ENCODE measurements around the gene TBC1D22A.

Gene TBC1D22A

GRCh38 chr22:47142427-47143046 is 380.1 kb downstream of the TBC1D22A start:
- no peak for DNase-seq (ENCODE audit: low spot score)

GRCh38 chr22:47143249-47143938 is 380.9 kb downstream of the TBC1D22A start:
- DNase-seq (ENCODE audit: low spot score) = no peak

- no peak for DNase-seq (ENCODE audit: low spot score)
Observed at GRCh38 chr22:47144076-47144765, 381.8 kb downstream of the TBC1D22A start.

GRCh38 chr22:47144791-47145425 is 382.5 kb downstream of the TBC1D22A start:
- DNase-seq (ENCODE audit: low spot score) = no peak

- DNase-seq (ENCODE audit: low spot score) = no peak
Observed at GRCh38 chr22:47145883-47146282, 383.4 kb downstream of the TBC1D22A start.

GRCh38 chr22:47146391-47146790 is 383.9 kb downstream of the TBC1D22A start:
- no peak for DNase-seq (ENCODE audit: low spot score)

- no peak for DNase-seq (ENCODE audit: low spot score)
Observed at GRCh38 chr22:47146941-47147340, 384.5 kb downstream of the TBC1D22A start.

- no peak for DNase-seq (ENCODE audit: low spot score)
Observed at GRCh38 chr22:47147572-47147971, 385.1 kb downstream of the TBC1D22A start.

- DNase-seq (ENCODE audit: low spot score) = no peak
Observed at GRCh38 chr22:47148510-47148909, 386.1 kb downstream of the TBC1D22A start.

- no peak for DNase-seq (ENCODE audit: low spot score)
Observed at GRCh38 chr22:47148956-47149728, 386.7 kb downstream of the TBC1D22A start.

- no peak for DNase-seq (ENCODE audit: low spot score)
Observed at GRCh38 chr22:47149976-47150375, 387.5 kb downstream of the TBC1D22A start.

GRCh38 chr22:47150426-47150825 is 388.0 kb downstream of the TBC1D22A start:
- DNase-seq (ENCODE audit: low spot score) = no peak

- no peak for DNase-seq (ENCODE audit: low spot score)
Observed at GRCh38 chr22:47151064-47151463, 388.6 kb downstream of the TBC1D22A start.

GRCh38 chr22:47151490-47151889 is 389.0 kb downstream of the TBC1D22A start:
- DNase-seq (ENCODE audit: low spot score) = no peak

- DNase-seq (ENCODE audit: low spot score) = no peak
Observed at GRCh38 chr22:47152236-47152635, 389.8 kb downstream of the TBC1D22A start.

- no peak for DNase-seq (ENCODE audit: low spot score)
Observed at GRCh38 chr22:47152938-47153337, 390.5 kb downstream of the TBC1D22A start.

- no peak for DNase-seq (ENCODE audit: low spot score)
Observed at GRCh38 chr22:47153854-47154525, 391.5 kb downstream of the TBC1D22A start.

- DNase-seq (ENCODE audit: low spot score) = no peak
Observed at GRCh38 chr22:47154621-47155081, 392.2 kb downstream of the TBC1D22A start.

- DNase-seq (ENCODE audit: low spot score) = no peak
Observed at GRCh38 chr22:47155131-47155885, 392.9 kb downstream of the TBC1D22A start.

- DNase-seq (ENCODE audit: low spot score) = no peak
Observed at GRCh38 chr22:47155912-47156311, 393.5 kb downstream of the TBC1D22A start.
